Activated B cell treated with CpG ODN at 0.5 μM for 24 hours (primary cell): ENCODE measurements around the gene NFYB. TPM values are rescaled to one million over a fixed set of nuclear protein-coding genes. Genes with fewer than 3 reads are reported as not detected.
A peak's percentile ranks its signal among the peaks of the same experiment; 100 is the strongest.

Source experiments
- ATAC-seq: fragments of 200-7000 bp; cut with Tn5 transposase; one replicate; pipeline ENCODE4 v1.10.0; 2021; ENCODE audit warnings: low read depth, mild to moderate bottlenecking, moderate library complexity
- CTCF ChIA-PET: fragments of 350-600 bp; sonication (Branson Sonifier 250); formaldehyde crosslinking; loops from one replicate; lab custom pipeline; 2021; ENCODE audit warnings: antibody characterized with exemption; lab: Charles Lee
- POLR2A ChIA-PET: fragments of 350-600 bp; sonication (Branson Sonifier 250); formaldehyde crosslinking; loops from one replicate; lab custom pipeline; 2021; ENCODE audit warnings: antibody characterized with exemption; lab: Charles Lee
- DNase-seq: peaks from one replicate; pipeline ENCODE4 v3.0.0; 2022
- H3K27ac Mint-ChIP-seq: one replicate; pipeline ENCODE4 v1.8.0; 2020; ENCODE audit warnings: mixed read lengths
- H3K27me3 Mint-ChIP-seq: one replicate; pipeline ENCODE4 v1.8.0; 2021; ENCODE audit warnings: mixed read lengths
- H3K36me3 Mint-ChIP-seq: one replicate; pipeline ENCODE4 v1.8.0; 2021; ENCODE audit warnings: low read depth, mixed read lengths
- H3K4me1 Mint-ChIP-seq: one replicate; pipeline ENCODE4 v1.8.0; 2021; ENCODE audit warnings: mixed read lengths
- H3K4me3 Mint-ChIP-seq: one replicate; pipeline ENCODE4 v1.8.0; 2020; ENCODE audit warnings: mild to moderate bottlenecking, mixed read lengths
- H3K9me3 Mint-ChIP-seq: one replicate; pipeline ENCODE4 v1.8.0; 2020; ENCODE audit warnings: mixed read lengths
- intact Hi-C: fragments of 100-400 bp; cut with micrococcal nuclease; formaldehyde crosslinking; loops from one replicate; pipeline ENCODE4 v1.15.1; 2024
- total RNA-seq: library from RNA; stranded (reverse); gene quantifications from 2 replicates; pipeline ENCODE4 v1.2.3, GENCODE V29; 2022
- TF ChIP-seq, protein P1 (sequence below): fragments of 200-600 bp; IDR thresholded peaks from one replicate; pipeline ENCODE4 v1.8.0; 2022; ENCODE audit warnings: antibody characterized with exemption, mild to moderate bottlenecking

The NFYB gene
- total RNA-seq, 1 donor from 2014 or later = 17.0 TPM

DNA sequence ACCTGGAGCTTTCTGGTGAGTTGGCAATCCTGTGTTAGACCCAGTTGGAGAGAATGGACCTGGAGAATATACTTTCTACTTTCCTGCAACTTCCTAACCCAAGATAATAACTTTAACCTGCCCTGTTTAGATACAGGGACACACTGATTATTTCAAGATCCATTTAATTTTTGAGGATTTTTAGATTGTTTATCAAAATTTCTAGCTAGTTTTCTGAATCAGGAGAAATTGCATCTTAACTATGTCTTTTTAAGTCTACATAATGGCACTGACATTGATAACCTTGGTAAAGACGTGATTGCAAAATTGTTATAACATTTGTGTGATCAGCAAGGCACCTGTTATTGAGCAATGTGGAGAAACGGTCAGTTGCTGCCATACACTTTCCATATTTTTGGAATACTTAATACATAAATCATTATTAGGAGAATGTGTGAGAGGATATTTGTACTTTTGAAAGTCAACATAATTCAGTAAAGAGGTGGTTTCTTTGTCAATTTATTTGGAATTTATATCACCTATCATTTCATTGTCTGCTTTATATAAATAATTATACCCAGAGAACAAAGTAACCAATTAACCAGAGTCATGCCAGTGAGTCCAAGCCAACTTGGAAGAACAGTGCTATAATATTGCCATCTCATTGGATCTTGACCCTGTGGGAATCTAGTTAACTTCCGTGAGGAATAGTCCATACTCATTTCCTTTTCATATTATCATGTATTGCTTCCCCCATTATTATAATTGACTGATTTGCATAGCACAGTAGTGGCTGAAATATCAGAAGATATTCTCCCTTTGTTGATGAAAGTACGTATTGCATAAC lies 28.4 kb downstream of the NFYB start:
- H3K27me3 Mint-ChIP-seq = no peaks in the 10 kb centered on the region
- ChIA-PET CTCF (interaction anchor here (0.6 to 4.7 kb wide), 30 partner anchors 10 to 339 kb away, joined by 3 to 65 read pairs (median 4); partner anchors contain the start of genes HCFC2 and TDG), POLR2A (interaction anchor here (1.0 to 1.4 kb wide), 3 partner anchors 45 to 180 kb away, joined by 3 to 7 read pairs (median 5); partner anchors contain the start of genes HCFC2, HSP90B1 and TDG)
- H3K27ac Mint-ChIP-seq = no peak overlapping the region
- no peaks in the 10 kb centered on the region for H3K9me3 Mint-ChIP-seq
- no peak overlapping the region for H3K4me3 Mint-ChIP-seq
- DNase-seq = no peak
- ATAC-seq = no peak
- TF ChIP-seq, protein P1, sequence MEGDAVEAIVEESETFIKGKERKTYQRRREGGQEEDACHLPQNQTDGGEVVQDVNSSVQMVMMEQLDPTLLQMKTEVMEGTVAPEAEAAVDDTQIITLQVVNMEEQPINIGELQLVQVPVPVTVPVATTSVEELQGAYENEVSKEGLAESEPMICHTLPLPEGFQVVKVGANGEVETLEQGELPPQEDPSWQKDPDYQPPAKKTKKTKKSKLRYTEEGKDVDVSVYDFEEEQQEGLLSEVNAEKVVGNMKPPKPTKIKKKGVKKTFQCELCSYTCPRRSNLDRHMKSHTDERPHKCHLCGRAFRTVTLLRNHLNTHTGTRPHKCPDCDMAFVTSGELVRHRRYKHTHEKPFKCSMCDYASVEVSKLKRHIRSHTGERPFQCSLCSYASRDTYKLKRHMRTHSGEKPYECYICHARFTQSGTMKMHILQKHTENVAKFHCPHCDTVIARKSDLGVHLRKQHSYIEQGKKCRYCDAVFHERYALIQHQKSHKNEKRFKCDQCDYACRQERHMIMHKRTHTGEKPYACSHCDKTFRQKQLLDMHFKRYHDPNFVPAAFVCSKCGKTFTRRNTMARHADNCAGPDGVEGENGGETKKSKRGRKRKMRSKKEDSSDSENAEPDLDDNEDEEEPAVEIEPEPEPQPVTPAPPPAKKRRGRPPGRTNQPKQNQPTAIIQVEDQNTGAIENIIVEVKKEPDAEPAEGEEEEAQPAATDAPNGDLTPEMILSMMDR = no peak
- peaks cover 8% of the 10 kb centered on the region for H3K36me3 Mint-ChIP-seq
- H3K4me1 Mint-ChIP-seq = peaks cover 9% of the 10 kb centered on the region
- intact Hi-C loops = loop anchor here (1.0 to 5.0 kb wide), 6 partner anchors 52 to 537 kb away; partner anchors contain the start of gene HSP90B1

DNA sequence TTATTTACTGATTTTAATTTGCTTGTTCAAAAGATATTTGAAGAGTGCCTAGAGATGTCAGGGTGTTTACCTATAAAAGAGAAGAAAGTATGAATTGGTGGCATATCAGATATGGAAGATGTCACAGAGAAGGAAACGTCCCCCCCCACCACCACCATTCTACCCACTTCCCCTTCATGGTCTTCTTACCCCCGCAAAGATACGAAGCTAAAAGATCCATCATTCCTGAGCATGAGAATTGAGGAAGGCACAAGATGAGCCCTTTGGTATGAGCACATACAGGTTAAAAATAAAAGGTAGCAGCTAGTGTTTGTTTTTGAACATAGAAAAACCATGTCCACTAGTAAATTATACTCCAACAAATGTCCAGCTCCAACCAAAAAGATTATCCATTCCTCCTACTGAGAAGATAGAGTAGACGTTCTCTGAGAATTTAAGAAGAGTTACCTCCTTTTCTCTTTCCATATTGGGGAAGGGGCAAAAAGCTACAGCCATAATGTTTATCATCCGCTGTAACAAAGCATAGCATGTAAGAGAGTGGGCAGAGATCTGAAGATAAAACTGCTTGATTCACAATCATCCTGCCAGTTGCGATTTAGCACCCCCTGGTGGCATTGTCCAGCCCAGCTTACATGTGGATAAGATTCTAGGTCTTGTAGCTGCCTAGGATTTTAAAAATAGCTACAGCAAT lies 29.1 kb downstream of the NFYB start:
- peak; percentile 94 for ATAC-seq
- no peaks in the 10 kb centered on the region for H3K9me3 Mint-ChIP-seq
- peaks cover 9% of the 10 kb centered on the region for H3K4me1 Mint-ChIP-seq
- intact Hi-C loops = loop anchor here (1.0 to 5.0 kb wide), 6 partner anchors 52 to 537 kb away; partner anchors contain the start of gene HSP90B1
- peak overlapping the region; percentile 11 for H3K4me3 Mint-ChIP-seq
- H3K27me3 Mint-ChIP-seq = no peaks in the 10 kb centered on the region
- H3K27ac Mint-ChIP-seq = no peak overlapping the region
- ChIA-PET POLR2A (interaction anchor here (1.0 to 1.4 kb wide), 3 partner anchors 44 to 179 kb away, joined by 3 to 7 read pairs (median 5); partner anchors contain the start of genes HCFC2, HSP90B1 and TDG), CTCF (interaction anchor here (0.6 to 4.7 kb wide), 30 partner anchors 9 to 338 kb away, joined by 3 to 65 read pairs (median 4); partner anchors contain the start of genes HCFC2, NFYB and TDG)
- peaks cover 6% of the 10 kb centered on the region for H3K36me3 Mint-ChIP-seq
- peak; percentile 58 for DNase-seq
- TF ChIP-seq, protein P1 = peak; percentile 92

DNA sequence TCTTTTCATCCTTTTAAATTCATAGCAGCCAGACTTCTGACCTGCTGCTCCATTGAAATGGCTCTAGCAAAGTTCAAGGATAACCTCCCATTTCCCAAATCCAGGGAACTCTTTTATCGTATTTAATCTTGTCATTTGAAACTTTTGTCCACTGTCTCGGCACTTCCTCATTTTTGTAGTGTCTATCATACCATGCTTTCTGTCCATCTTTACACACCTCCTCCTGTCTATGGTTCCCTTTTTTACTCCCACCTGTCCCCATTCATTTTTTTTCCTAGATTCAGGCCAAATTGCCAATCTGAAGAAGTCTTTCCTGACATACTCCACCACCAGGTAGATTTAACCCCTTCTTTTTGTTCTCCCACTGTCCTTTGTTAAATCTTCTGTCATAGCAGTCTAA lies 31.0 kb downstream of the NFYB start:
- Mint-ChIP-seq H3K4me3 (no peak overlapping the region), H3K9me3 (no peaks in the 10 kb centered on the region), H3K27ac (no peak overlapping the region), H3K27me3 (no peaks in the 10 kb centered on the region), H3K4me1 (peaks cover 9% of the 10 kb centered on the region), H3K36me3 (peaks cover 13% of the 10 kb centered on the region)
- intact Hi-C loops = loop anchor here (5.0 kb wide), 1 partner anchor 535 kb away; no protein-coding TSS in a partner anchor
- ChIA-PET CTCF (interaction anchor here (2.8 to 4.7 kb wide), 2 partner anchors 50 to 224 kb away, joined by 41 to 65 read pairs; no protein-coding TSS in a partner anchor), POLR2A (no interaction called here)
- TF ChIP-seq, protein P1 = no peak
- ATAC-seq (no peak), DNase-seq (no peak)

DNA sequence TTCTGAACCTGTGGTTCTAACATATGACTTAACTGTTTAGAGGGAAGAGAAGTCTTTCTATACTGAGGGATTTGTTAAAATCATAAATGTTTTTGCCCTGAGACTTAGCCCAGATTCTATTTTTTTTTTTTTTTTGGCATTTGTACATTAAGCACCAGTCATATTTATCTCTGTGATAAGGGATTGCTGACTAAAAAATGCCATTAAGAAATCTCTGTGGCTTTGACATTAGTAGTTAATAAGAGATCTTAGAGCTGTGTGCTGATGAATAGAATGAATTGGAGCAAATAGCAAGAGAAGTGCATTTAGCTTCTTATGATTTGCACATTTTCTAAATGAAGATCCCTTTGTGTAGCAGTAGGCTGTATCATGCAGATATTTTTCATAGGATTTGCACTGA lies 32.5 kb downstream of the NFYB start:
- Mint-ChIP-seq H3K4me3 (no peak overlapping the region), H3K4me1 (peaks cover 9% of the 10 kb centered on the region), H3K36me3 (peaks cover 17% of the 10 kb centered on the region), H3K27ac (no peak overlapping the region), H3K27me3 (no peaks in the 10 kb centered on the region), H3K9me3 (no peaks in the 10 kb centered on the region)
- DNase-seq = no peak
- CTCF ChIA-PET = no interaction called here
- TF ChIP-seq, protein P1 = no peak
- intact Hi-C loops = loop anchor here (5.0 kb wide), 1 partner anchor 533 kb away; no protein-coding TSS in a partner anchor
- ATAC-seq = no peak
- POLR2A ChIA-PET = no interaction called here
